ACHN (cell line): Measurements from ENCODE around the gene AMDHD2.

ENCODE experiments used
- DNase-seq: peaks from one replicate; pipeline ENCODE4 v3.0.0-alpha.2; 2015
- in situ Hi-C: cut with HindIII; loops from 2 replicates; pipeline ENCODE4 v1.10.0; 2017; ENCODE audit warnings: low sequenced_read_pairs, low pct_ligation_motif_present, low pct_unique_long_range_greater_than_20kb

AMDHD2 gene

GRCh38 chr16:2497116-2497630 lies 23.0 kb upstream of the AMDHD2 start:
- in situ Hi-C loops: no loop called here

DNA sequence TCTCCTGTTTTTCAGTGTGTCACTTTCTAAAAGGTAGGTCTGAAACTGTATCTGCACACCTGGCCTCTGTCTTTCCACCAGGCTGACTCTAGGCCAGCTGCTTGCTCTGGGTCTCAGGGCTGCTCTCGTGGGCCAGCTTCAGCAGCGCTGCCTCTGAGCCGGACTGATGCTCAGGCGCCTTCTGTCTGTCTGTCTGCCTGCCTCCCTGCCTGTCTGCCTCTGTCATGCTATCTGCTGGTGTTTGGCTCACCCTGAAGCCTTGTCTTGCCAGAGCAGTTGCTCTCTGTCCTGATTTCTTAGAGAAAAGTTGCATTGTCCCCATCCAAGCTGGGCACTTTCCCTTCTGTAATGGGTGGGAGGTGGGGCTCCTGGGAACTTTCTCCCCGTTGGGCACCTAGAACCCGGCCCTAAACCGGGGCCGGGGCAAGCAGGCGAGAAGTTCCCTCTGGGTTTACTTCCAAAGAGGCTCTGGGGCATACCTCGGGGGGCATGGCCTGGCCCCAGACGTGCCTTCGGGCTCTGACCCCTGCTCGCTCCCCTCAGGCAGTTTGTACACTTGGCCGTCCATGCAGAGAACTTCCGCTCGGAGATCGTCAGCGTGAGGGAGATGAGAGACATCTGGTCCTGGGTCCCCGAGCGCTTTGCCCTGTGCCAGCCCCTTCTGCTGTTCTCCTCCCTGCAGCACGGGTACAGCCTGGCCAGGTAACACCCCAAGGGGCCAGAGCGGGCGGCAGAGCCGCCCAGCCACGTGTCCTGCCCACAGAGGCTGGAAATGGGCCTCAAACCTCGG lies 22.3 kb upstream of the AMDHD2 start:
- in situ Hi-C loops: no loop called here
- no peak for DNase-seq

More at GRCh38 chr16:2497116-2497630, 23.0 kb upstream of the AMDHD2 start:
- DNase-seq: no peak

DNA sequence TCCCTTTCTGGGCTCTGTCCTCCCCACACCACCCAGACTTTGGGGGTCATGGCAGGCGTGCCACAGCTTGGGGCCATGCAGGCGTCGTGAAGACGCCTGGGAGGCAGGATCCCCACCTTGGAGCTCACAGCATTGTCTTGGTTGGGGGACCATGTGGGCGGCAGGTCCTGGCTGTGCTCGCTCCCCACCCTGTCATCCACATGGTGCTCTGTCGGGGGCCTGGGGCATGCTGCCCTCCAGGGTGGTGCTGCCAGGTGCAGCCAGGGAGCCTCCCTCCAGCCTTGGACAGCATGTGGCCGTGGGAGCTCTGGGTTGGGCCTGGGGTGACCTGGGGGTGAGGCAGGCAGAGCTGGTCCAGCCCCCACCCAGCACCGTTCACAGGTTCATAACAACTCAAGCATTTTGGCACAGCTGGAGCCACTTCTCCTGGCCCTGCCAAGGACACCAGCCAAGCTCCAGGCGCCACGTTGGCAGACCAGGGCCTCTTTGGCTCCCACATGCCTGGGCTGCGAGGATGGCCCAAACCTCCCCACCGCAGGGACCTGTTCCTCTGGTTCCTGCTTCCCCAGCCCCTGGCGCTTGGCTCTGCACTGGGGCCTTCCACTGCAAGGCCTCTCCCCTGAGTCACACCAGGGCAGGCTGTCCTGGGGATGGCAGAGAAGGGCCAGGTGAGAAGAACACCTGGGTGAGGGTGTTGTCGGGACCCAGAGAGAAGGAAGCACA lies 21.5 kb upstream of the AMDHD2 start:
- in situ Hi-C loops: no loop called here
- DNase-seq: no peak

GRCh38 chr16:2499454-2499853 lies 20.7 kb upstream of the AMDHD2 start:
- no peak for DNase-seq
- in situ Hi-C loops: no loop called here

- DNase-seq: no peak
- in situ Hi-C loops: no loop called here
Measured at GRCh38 chr16:2499890-2500429, 20.2 kb upstream of the AMDHD2 start.

DNA sequence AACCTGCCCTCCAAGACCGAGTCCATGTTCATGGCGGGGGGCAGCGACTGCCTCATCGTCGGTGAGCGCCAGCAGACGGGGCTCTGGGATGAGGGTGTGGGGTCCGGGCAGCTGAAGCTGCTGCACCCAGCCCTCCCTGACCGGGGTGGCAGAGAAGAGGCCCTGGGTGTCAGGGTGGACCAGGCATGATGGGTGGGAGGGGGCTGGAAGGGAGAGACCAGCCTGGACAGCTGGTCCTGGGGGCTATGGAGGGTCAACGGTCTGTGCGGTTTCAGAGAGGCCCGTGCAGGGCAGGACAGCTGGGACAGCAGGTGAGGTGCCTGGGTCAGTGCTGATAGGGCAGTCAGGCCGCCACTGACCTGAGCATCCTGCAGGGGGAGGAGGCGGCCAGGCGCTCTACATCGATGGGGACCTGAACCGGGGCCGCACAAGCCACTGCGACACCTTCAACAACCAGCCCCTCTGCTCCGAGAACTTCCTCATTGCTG lies 19.7 kb upstream of the AMDHD2 start:
- DNase-seq: no peak
- in situ Hi-C loops: no loop called here

DNA sequence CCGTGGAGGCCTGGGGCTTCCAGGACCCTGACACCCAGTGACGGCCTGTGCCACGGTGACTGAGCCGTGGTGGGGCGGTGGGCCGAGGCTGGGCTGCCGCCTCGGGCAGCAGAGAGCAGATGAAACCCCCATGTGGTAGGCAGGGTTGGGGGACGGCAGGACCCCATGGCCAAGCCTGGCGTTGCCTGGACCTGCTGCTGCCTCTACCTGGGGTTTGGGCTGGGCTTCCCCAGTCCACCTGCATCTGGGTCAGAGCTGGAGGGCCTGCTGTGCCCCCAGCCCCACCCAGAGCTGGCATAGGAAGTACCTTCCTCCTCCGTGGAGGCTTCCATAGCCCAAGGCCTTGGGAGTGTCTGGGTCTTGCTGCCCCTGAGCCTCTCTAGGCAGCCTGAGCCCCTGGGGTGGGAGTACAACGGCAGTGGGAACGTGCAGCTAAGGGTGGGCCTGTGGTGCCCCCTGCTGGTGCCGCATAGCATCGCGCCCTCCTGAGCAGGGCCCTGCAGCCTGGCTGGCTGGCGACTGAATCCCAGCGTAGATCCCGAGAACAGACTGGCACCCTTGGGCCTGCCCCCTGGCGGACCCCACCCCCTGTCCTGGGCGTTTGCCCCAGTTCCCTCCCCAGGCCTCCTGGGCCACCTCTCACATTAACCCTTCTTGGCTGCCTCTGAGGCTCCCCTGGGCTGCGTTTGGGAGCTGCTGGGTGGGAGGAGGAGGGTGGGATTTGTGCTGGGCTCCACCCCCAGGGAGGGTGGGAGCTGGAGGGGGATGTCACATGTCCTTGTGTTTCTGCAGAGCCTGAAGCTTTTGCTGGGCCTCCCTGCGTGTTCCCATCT lies 19.0 kb upstream of the AMDHD2 start:
- DNase-seq: peak; percentile 95
- in situ Hi-C loops: no loop called here

DNA sequence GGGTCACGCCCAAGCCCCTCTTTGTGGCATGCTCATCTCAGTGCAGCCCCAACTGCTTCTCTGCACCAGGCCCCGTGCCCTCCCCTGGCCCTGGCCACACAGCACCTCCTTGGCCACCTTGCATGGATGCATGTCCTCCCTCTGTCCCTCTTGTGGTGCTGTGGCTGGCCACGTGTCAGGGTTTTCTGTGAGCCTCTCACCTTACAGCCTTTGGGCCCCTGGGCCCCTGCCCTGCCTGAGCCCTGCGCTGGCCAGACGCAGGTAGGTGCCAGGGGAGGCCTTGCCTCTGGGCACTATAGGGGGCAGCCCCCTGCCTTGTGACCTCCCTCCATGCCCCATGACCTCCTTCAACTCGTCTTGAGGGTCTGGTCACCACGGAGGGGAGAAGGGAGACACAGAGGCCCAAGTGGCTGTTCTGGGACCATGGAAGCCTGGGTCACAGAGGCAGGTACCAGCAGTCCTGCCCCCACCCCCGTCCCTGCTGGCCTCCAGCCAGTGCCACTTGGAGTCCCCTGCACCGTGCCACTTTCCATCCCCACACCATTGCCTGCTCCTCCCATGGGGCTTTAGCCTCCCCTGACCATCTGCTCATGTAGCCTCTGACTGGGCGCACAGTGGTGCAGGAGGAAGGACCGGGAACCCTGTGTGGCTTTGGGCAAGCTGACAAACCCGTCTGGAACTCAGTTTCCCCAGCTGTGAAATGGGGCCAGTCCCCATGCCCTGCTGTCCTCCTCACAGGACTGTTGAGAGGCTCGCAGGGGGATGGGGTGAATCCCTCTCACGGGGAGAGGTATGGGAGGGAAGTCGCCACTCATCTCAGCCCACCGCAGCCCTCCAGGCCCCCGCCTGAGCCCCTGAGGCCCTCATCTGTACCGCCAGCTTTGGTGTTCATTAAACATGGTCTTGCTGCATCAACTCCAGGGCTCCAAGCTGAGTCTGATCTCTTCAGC lies 17.9 kb upstream of the AMDHD2 start:
- DNase-seq: no peak
- in situ Hi-C loops: no loop called here

GRCh38 chr16:2505695-2506094 lies 14.5 kb upstream of the AMDHD2 start:
- in situ Hi-C loops: no loop called here
- no peak for DNase-seq

- no peak for DNase-seq
- in situ Hi-C loops: no loop called here
Measured at GRCh38 chr16:2507052-2507659, 13.0 kb upstream of the AMDHD2 start.

GRCh38 chr16:2507665-2508064 lies 12.5 kb upstream of the AMDHD2 start:
- no peak for DNase-seq
- in situ Hi-C loops: no loop called here

- no peak for DNase-seq
- in situ Hi-C loops: no loop called here
Measured at GRCh38 chr16:2508722-2509400, 11.3 kb upstream of the AMDHD2 start.

GRCh38 chr16:2511128-2511800 lies 8.9 kb upstream of the AMDHD2 start:
- peak; percentile 85 for DNase-seq
- in situ Hi-C loops: no loop called here

- in situ Hi-C loops: no loop called here
- DNase-seq: no peak
Measured at GRCh38 chr16:2511996-2512734, 8.0 kb upstream of the AMDHD2 start.

DNA sequence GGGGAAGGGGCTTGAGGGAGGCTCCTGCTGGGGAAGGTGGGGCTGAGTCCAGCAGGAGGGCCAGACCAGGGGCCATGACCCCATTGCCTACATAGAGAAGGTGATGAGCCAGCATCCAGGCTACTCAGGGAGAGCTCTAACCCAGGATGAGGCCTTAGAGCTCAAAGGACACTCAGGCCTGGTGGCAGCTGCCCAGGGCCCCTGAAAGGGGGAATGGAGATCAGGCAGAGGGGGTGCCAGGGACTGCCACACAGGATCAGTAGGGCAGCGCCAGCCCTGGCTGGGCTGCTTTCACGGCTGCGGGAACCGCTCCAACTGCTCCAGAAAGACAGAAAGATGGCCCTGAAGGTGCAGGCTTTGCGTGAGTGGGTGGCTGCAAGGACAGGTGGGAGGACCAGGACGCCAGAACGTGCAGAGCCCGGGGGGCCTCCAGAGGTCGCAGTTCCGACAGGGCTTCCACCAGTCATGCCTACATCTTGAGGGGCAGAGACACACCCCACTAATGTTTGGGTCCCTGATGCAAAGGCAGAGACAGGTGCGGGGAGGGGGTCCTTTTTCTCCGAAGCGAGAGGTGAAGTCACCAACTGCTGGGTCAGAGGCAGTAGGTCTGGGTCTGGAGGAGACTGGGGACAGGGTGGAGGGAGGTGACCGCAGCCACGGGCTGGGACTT lies 7.3 kb upstream of the AMDHD2 start:
- DNase-seq: no peak
- in situ Hi-C loops: no loop called here
